Forelimb muscle (tissue), 1 donor: Measurements from ENCODE around the gene NQO2. TPM values are rescaled to one million over a fixed set of nuclear protein-coding genes. Genes with fewer than 3 reads are reported as not detected.
A peak's percentile ranks its signal among the peaks of the same experiment; 100 is the strongest.
"Not testable (repeated sequence)": the region's sequence is repeated elsewhere in the genome, so short reads cannot be mapped to it uniquely, and the experiment has no call there.

ENCODE experiments used
- DNase-seq: peaks from one replicate; pipeline ENCODE4 v3.0.0-alpha.2; 2013; ENCODE audit warnings: low read depth
- polyA plus RNA-seq: library from polyadenylated mRNA; unstranded; fragments of 120-200 nt; gene quantifications from one replicate; pipeline ENCODE4 v1.2.1, GENCODE V29; 2013; ENCODE audit not compliant: insufficient read length

Gene NQO2
- polyA plus RNA-seq, 1 donor: 15.5 TPM

- DNase-seq: peak; percentile 100
These were observed 10.1 kb upstream of the NQO2 start for GRCh38 chr6:2989332-2990247.

- DNase-seq: no peak
These were observed 9.3 kb upstream of the NQO2 start for GRCh38 chr6:2990248-2990931.

GRCh38 chr6:2990932-2991506 lies 8.7 kb upstream of the NQO2 start:
- no peak for DNase-seq

DNA sequence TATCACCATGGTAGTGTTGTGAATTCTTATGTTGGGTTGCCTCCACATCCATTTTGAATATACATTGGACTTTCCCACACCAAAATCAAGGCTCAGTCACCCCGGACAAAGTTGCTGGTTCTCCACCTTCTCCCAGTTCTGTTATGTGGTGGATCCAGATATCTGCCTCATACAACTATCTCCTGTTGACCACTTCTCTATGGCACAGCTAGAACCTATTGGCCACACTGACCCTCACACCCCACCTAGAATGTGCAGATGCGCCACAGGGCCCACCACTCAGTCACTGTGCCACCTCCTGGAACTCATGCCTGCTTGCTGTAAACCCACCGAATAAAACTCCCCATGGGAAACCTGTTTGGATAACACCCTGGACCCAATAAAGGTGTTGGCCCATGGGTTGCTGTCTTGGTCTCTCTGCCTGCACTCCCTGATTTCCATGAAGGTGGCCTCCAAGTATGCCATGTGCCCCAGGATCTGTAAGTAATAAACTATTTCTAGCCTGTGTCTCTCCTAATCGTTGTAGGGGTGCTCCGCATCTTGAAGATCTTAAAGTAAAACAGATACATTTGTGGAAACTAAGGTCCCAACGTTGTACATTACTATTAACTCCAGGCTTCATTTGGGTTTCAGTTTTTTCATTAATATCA lies 7.2 kb upstream of the NQO2 start:
- no peak for DNase-seq

DNA sequence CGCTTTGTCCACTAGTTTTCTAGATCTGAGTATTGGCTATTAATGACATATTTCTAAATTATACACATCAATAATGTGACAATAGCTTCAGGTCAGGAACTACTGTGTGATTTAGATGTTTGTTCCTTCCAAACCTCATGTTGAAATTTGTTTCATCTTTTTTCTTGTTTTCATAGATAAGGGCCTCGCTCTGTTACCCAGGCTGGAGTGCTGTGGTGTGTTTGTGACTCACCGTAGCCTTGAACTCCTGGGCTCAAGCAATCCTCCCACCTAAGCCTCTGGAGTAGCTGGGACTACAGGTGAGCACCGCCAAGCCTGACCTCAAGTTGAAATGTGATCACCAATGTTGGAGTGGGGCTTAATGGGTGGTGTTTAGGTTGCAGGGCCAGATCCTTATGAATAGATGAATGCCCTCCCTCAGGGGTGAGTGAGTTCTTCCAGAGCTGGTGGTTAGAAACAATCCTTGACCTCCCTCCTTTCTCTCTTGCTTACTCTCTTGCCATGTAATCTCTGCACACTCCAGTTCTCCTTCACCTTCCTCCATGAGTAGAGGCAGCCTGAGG lies 5.9 kb upstream of the NQO2 start:
- DNase-seq: no peak

DNA sequence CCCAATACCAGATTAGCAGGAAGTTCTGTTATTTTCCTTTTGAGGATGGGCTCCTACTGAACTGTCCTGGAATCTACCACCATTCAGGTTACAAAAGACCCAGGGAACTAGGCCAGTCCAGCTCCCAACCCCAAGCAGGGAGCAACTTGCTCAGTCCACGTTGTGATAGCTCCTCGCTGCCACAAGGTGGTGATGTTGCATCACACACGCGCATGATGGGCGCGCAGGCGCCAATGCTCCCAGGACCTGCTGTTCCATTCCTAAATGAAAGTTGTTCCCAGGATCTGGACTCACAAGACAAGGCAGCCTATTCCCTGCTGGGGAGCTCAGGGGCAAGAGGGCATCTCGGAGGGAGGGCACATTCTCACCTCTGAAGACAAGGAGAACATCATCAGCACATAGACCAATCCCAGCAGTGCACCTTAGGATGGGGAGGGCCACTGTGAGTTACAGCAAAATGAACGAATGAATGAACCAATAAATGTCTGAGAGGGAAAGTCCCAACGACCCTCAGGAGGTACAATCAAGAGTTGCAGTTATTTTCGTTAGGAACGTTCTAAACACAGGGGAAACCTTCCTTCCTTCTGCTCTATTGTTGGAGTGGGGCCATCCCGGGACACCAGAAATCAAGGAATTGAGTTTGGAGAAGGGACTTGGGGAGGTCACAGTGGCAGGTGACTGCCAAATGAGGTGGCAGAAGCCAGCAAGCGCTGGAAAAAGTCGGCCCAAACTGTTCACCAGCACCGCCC lies 1.3 kb upstream of the NQO2 start:
- not testable (repeated sequence) for DNase-seq

GRCh38 chr6:2998998-2999617 lies 586 bp upstream of the NQO2 start:
- DNase-seq: no peak

- no peak for DNase-seq
These were observed 1.6 kb downstream of the NQO2 start for GRCh38 chr6:3001146-3001772.

DNA sequence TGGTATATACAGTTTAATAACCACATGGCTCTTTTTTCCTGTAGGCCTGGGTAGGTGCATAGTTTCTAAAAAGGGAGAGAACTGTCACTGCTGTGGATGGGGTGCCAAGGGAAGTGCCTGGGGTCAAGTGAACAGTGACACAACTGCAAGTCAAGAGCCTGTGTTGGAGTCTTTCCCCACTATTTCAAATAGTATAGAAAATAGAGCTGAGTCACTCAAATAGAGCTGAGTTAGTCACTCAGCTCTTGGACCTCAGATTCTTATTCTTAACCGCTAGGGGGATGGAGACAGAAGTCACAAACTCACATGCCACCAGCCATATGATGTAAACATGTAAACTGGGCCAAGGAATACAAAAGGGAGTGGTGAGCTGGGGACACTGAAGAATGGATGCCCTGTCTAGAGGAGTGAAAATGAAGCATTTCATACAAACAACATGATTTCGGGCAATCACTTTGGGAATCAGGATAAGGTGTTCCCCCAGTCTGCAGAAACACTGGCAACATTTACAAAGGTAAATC lies 2.1 kb downstream of the NQO2 start:
- no peak for DNase-seq

GRCh38 chr6:3003226-3003625 lies 3.5 kb downstream of the NQO2 start:
- not testable (repeated sequence) for DNase-seq

DNA sequence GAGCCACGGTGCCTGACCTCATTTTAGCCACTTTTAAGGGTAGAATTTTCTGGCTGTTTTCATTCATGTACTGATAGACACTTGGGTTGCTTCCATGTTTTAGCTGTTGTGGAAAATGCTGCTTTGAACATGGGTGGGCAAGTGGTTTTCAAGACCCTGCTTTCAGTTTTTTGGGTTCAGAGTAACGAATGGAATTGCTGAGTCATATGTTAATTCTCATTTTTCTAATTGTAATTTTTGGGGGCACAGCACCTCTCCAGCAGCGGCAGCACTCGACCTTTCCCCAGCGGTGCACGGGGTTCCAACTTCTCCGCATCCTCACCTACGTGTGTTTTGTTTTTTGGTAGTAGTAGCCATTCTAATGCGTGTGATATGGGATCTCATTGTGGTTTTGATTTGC lies 5.4 kb downstream of the NQO2 start:
- DNase-seq: no peak

GRCh38 chr6:3005874-3006273 lies 6.2 kb downstream of the NQO2 start:
- DNase-seq: no peak

GRCh38 chr6:3006476-3006875 lies 6.8 kb downstream of the NQO2 start:
- DNase-seq: no peak

DNA sequence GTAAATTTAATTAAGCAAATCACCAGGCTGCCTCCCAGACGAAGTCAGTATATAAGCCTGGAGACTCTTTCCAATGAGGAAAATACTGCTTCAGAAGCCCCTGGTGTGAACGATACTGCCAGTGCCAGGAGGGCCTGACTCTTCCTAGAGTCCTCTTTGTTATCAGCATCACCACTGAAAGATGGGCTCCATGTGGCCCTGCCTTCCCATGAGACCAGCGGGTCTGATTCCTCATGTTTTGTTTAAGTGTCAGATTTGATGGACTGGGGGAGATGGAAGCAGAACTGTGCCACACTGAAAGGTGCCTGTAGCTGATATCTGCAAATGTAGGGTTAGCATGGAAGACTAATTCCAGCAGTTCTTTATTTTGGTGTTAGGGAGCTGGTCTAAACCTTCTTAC lies 7.9 kb downstream of the NQO2 start:
- no peak for DNase-seq

DNA sequence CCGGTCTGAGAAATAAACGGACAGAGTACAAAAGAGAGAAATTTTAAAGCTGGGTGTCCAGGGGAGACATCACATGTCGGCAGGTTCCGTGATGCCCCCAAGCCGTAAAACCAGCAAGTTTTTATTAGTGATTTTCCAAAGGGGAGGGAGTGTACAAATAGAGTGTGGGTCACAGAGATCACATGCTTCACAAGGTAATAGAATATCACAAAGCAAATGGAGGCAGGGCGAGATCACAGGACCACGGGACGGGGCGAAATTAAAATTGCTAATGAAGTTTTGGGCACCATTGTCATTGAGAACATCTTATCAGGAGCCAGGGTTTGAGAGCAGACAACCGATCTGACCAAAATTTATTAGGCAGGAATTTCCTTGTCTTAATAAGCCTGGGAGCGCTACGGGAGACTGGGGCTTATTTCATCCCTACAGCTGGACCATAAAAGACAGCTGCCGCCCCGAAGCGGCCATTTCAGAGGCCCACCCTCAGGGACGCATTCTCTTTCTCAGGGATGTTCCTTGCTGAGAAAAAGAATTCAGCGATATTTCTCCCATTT lies 9.1 kb downstream of the NQO2 start:
- DNase-seq: not testable (repeated sequence)

GRCh38 chr6:3009930-3010329 lies 10.2 kb downstream of the NQO2 start:
- DNase-seq: no peak

- DNase-seq: no peak
These were observed 11.5 kb downstream of the NQO2 start for GRCh38 chr6:3011158-3011557.

GRCh38 chr6:3011592-3011991 lies 11.9 kb downstream of the NQO2 start:
- no peak for DNase-seq

GRCh38 chr6:3013486-3013885 lies 13.8 kb downstream of the NQO2 start:
- no peak for DNase-seq
